ENCODE measurements around the gene SSH3.

Gene SSH3

GRCh38 chr11:67268081-67268961 is 35.0 kb upstream of the SSH3 start:
- DNase-seq, result no peak

- no peak for DNase-seq
These were observed 34.4 kb upstream of the SSH3 start for GRCh38 chr11:67268962-67269268.

GRCh38 chr11:67269401-67270255 is 33.7 kb upstream of the SSH3 start:
- no peak for DNase-seq

- no peak for DNase-seq
These were observed 32.8 kb upstream of the SSH3 start for GRCh38 chr11:67270256-67271204.

- DNase-seq, result no peak
These were observed 32.2 kb upstream of the SSH3 start for GRCh38 chr11:67271205-67271540.

- DNase-seq, result no peak
These were observed 31.6 kb upstream of the SSH3 start for GRCh38 chr11:67271541-67272284.

- no peak for DNase-seq
These were observed 30.7 kb upstream of the SSH3 start for GRCh38 chr11:67272327-67273259.

GRCh38 chr11:67273260-67273990 is 29.9 kb upstream of the SSH3 start:
- DNase-seq, result no peak

- DNase-seq, result no peak
These were observed 28.3 kb upstream of the SSH3 start for GRCh38 chr11:67274768-67275605.

- DNase-seq, result no peak
These were observed 27.5 kb upstream of the SSH3 start for GRCh38 chr11:67275606-67276409.

- DNase-seq, result no peak
These were observed 26.5 kb upstream of the SSH3 start for GRCh38 chr11:67276781-67277230.

- peak; percentile 79 for DNase-seq
These were observed 25.9 kb upstream of the SSH3 start for GRCh38 chr11:67277231-67277961.

- no peak for DNase-seq
These were observed 25.0 kb upstream of the SSH3 start for GRCh38 chr11:67278135-67278938.

GRCh38 chr11:67278939-67279588 is 24.3 kb upstream of the SSH3 start:
- DNase-seq, result no peak

GRCh38 chr11:67279589-67280340 is 23.6 kb upstream of the SSH3 start:
- DNase-seq, result no peak
